ENCODE measurements around the gene ZNF236. TPM values are rescaled to one million over a fixed set of nuclear protein-coding genes. Genes with fewer than 3 reads are reported as not detected.

Gene ZNF236
- total and polyA plus RNA-seq, 10 of the 15 experiments (the other 5 are each of a cell fraction or from before 2014, with no cell fraction given): 1.0 to 14.4 (median 5.9) TPM

- DNase-seq (ENCODE audit: low read depth, low spot score) (no peak), FAIRE-seq (no peak), ATAC-seq (no peak)
- WGBS (ENCODE audit: insufficient coverage, insufficient replicate concordance, low lambda C conversion rate, missing lambda C conversion rate): 53% methylated on average over 10 of the region's 10 CpGs
- intact Hi-C loops (cut with micrococcal nuclease; ENCODE audit: unreplicated experiment): loop anchor here (1.0 to 2.0 kb wide), 3 partner anchors 61 to 181 kb away; no protein-coding TSS in a partner anchor
- in situ Hi-C loops (cut with MboI): loop anchor here (5.0 to 10.0 kb wide), 2 partner anchors 61 to 179 kb away; no protein-coding TSS in a partner anchor
- H3K9ac ChIP-seq (ENCODE audit: control insufficient read depth, insufficient read depth, low read length): no peak overlapping the region
- ChIA-PET RAD21 (ENCODE audit: unreplicated experiment) (interaction anchor here (1.0 to 5.5 kb wide), 11 partner anchors 15 to 228 kb away, joined by 3 to 70 read pairs (median 6); no protein-coding TSS in a partner anchor), SMC1A (ENCODE audit: uncharacterized antibody, unreplicated experiment) (interaction anchor here (0.8 to 7.6 kb wide), 24 partner anchors 8 to 228 kb away, joined by 3 to 140 read pairs (median 4); no protein-coding TSS in a partner anchor), POLR2A (interaction anchor here (1.4 to 1.7 kb wide), 3 partner anchors 19 to 72 kb away, joined by 3 to 8 read pairs (median 5); no protein-coding TSS in a partner anchor), CTCF (interaction anchor here (0.6 to 12.7 kb wide), 32 partner anchors 9 to 227 kb away, joined by 3 to 236 read pairs (median 8); no protein-coding TSS in a partner anchor)
- H3K27me3 ChIP-seq (replicated peaks in 1 of 2; ENCODE audit: control insufficient read depth in 2 of 2, insufficient read depth in 2 of 2, low read length in 1 of 2): no peaks in the 10 kb centered on the region
- TF ChIP-seq EGR1 (IDR thresholded peaks at IDR 0.05; ENCODE audit: borderline replicate concordance in 1 of 2, low read depth in 2 of 2, low read length in 2 of 2) (no peak), RB1 (IDR thresholded peaks at IDR 0.05; ENCODE audit: borderline replicate concordance) (0 out of 2 replicates have a peak, but pooled peaks have one; percentile 3), KLF5 (IDR thresholded peaks at IDR 0.05; ENCODE audit: partially characterized antibody) (no peak), SPI1 (IDR thresholded peaks at IDR 0.05; ENCODE audit: borderline replicate concordance, insufficient read depth, low read depth, low read length) (no peak), IKZF1 (conservative IDR thresholded peaks at IDR 0.05) (no peak), RELA (IDR thresholded peaks at IDR 0.05; ENCODE audit: borderline replicate concordance, partially characterized antibody) (peak; percentile 5), ETV6 (conservative IDR thresholded peaks at IDR 0.05 in 1 of 2, IDR thresholded peaks at IDR 0.05 in 1 of 2; ENCODE audit: borderline replicate concordance in 1 of 2, low read depth in 1 of 2) (no peak)
- H3K79me2 ChIP-seq (ENCODE audit: control insufficient read depth, insufficient read depth, low read length): no peaks in the 10 kb centered on the region
- H3K4me2 ChIP-seq (ENCODE audit: control insufficient read depth, insufficient read depth): no peak overlapping the region
- no peak overlapping the region for H3K4me3 ChIP-seq
- no peak overlapping the region for H3K27ac ChIP-seq (ENCODE audit: control insufficient read depth, insufficient read depth)
- no peaks in the 10 kb centered on the region for H3K9me3 ChIP-seq (replicated peaks; ENCODE audit: control insufficient read depth, insufficient read depth, low read length)
- H4K20me1 ChIP-seq (ENCODE audit: control insufficient read depth, insufficient read depth): no peaks in the 10 kb centered on the region
- no TSS peak for BruUV-seq (replicated peaks)
- no peaks in the 10 kb centered on the region for H3K36me3 ChIP-seq (ENCODE audit: control insufficient read depth in 2 of 2, insufficient read depth in 2 of 2, low read length in 1 of 2)
- no peak overlapping the region for H2AFZ ChIP-seq (ENCODE audit: control insufficient read depth, low read depth, low read length)
- H3K4me1 ChIP-seq (ENCODE audit: control insufficient read depth, insufficient read depth, low read length): peaks cover 21% of the 10 kb centered on the region
Measured at GRCh38 chr18:76983613-76984051, 161.3 kb downstream of the ZNF236 start.
